Tibial nerve (tissue), 4 donors: ENCODE data around the gene NDN. TPM values are rescaled to one million over a fixed set of nuclear protein-coding genes. Genes with fewer than 3 reads are reported as not detected.
"Not testable (repeated sequence)": the region's sequence is repeated elsewhere in the genome, so short reads cannot be mapped to it uniquely, and the experiment has no call there.

ENCODE experiments used
- DNase-seq, 2 donors: peaks; one replicate each; pipeline ENCODE4 v3.0.0-alpha.2; 2019; ENCODE audit warnings: low spot score in 2 of 2
- H3K27ac ChIP-seq, 4 donors: fragments of 200-600 bp; sonication (generic) in 3 of 4; one replicate each; pipeline ENCODE4 v1.5.1; 2017 to 2019; ENCODE audit warnings: mild to moderate bottlenecking in 1 of 4
- H3K27me3 ChIP-seq, 2 donors: fragments of 200-600 bp; sonication (generic) in 1 of 2; one replicate each; pipeline versions ENCODE4 v1.5.1 to v1.6.0; 2017 to 2019
- H3K36me3 ChIP-seq, 3 donors: fragments of 200-600 bp; sonication (generic); one replicate each; pipeline ENCODE4 v1.5.1; 2018 to 2019
- H3K4me1 ChIP-seq, 4 donors: fragments of 200-600 bp; sonication (generic) in 3 of 4; one replicate each; pipeline ENCODE4 v1.5.1; 2017 to 2019
- H3K4me3 ChIP-seq, 4 donors: fragments of 200-600 bp; sonication (generic) in 3 of 4; one replicate each; pipeline ENCODE4 v1.5.1; 2017 to 2019; ENCODE audit warnings: mild to moderate bottlenecking in 1 of 4, moderate library complexity in 1 of 4
- H3K9me3 ChIP-seq, 4 donors: fragments of 200-600 bp; sonication (generic) in 3 of 4; one replicate each; pipeline ENCODE4 v1.5.1; 2017 to 2019
- CTCF ChIP-seq, 5 experiments: fragments of 200-600 bp in 3 of 5; fragments of 450-650 bp in 2 of 5; sonication (generic) in 3 of 5; IDR thresholded peaks; one replicate each; pipeline ENCODE4 v1.5.1; 2016 to 2019; ENCODE audit warnings: antibody characterized with exemption in 5 of 5, mild to moderate bottlenecking in 3 of 5, moderate library complexity in 2 of 5
- EP300 ChIP-seq, 2 donors: sonication (generic); formaldehyde crosslinking; IDR thresholded peaks; one replicate each; pipeline ENCODE4 v1.6.1; 2017; ENCODE audit warnings: antibody characterized with exemption in 2 of 2, mild to moderate bottlenecking in 1 of 2
- POLR2A ChIP-seq, 2 donors: fragments of 450-650 bp; IDR thresholded peaks; one replicate each; pipeline ENCODE4 v1.6.1; 2017; ENCODE audit warnings: antibody characterized with exemption in 2 of 2, mild to moderate bottlenecking in 2 of 2, moderate library complexity in 2 of 2
- WGBS, 2 donors: methylation state at CpG; one replicate each; pipeline ENCODE4 v1.1.5; 2018; 5-methylcytosine and 5-hydroxymethylcytosine counted together
- total RNA-seq, 4 donors: library from RNA; depleted of rRNA; stranded (reverse); fragments of >200 nt; gene quantifications; one replicate each; pipeline ENCODE4 v1.1.0, GENCODE V29; 2016

NDN gene
- 100 to 1,000 TPM in 3 of 4 donors, 10 to 100 TPM in 1; 71.7 to 147 (median 107) TPM for total RNA-seq

- Histone ChIP-seq H3K9me3 (peaks cover 0 to 3% (median 0%) of the 10 kb centered on the region in 4 donors), H3K36me3 (no peaks in the 10 kb centered on the region), H3K27me3 (no peaks in the 10 kb centered on the region), H3K4me3 (peak within 1 kb of the TSS; percentile 17 to 64 (median 42)), H3K27ac (peak within 1 kb of the TSS in 1 of 4 donors; percentile 54), H3K4me1 (peaks cover 0 to 13% (median 0%) of the 10 kb centered on the region in 4 donors)
- no peak for DNase-seq
- TF ChIP-seq POLR2A (IDR thresholded peaks at IDR 0.05), result no peak
- no peak for TF ChIP-seq CTCF (IDR thresholded peaks at IDR 0.05)
- peak in 1 of 2 donors; percentile 27 for TF ChIP-seq EP300 (IDR thresholded peaks at IDR 0.05)
- WGBS, 2 donors, result 34% methylated on average over 37 of the region's 38 CpGs; no CpG with 5 or more reads in 1 of the 2 donors
Measured at GRCh38 chr15:23687143-23687470, at the start of gene NDN. NDN (minus strand) TSS chr15:23687305; CDS start chr15:23687217, 88 bp downstream.

- Histone ChIP-seq H3K4me1 (no peaks in the 10 kb centered on the region), H3K27ac (no peak overlapping the region), H3K9me3 (no peaks in the 10 kb centered on the region), H3K4me3 (no peak overlapping the region), H3K27me3 (no peaks in the 10 kb centered on the region), H3K36me3 (no peaks in the 10 kb centered on the region)
- no peak for TF ChIP-seq POLR2A (IDR thresholded peaks at IDR 0.05)
- no peak for TF ChIP-seq EP300 (IDR thresholded peaks at IDR 0.05)
- TF ChIP-seq CTCF (IDR thresholded peaks at IDR 0.05), result no peak
- WGBS, 2 donors, result 54 to 55% methylated on average over 5 of the region's 5 CpGs
- no peak for DNase-seq
Measured at GRCh38 chr15:23736033-23736673, 49.0 kb upstream of the NDN start.

- no peaks in the 10 kb centered on the region for H3K27me3 ChIP-seq
- no peak overlapping the region for H3K4me3 ChIP-seq
- no peaks in the 10 kb centered on the region for H3K4me1 ChIP-seq
- DNase-seq, result no peak
- TF ChIP-seq CTCF (IDR thresholded peaks at IDR 0.05), result no peak
- TF ChIP-seq EP300 (IDR thresholded peaks at IDR 0.05), result no peak
- TF ChIP-seq POLR2A (IDR thresholded peaks at IDR 0.05), result no peak
- H3K36me3 ChIP-seq, result no peaks in the 10 kb centered on the region
- peaks cover 0 to 2% (median 0%) of the 10 kb centered on the region in 4 donors for H3K9me3 ChIP-seq
- H3K27ac ChIP-seq, result no peak overlapping the region
- 67 to 69% methylated on average over 4 of the region's 4 CpGs for WGBS, 2 donors
Measured at GRCh38 chr15:23734862-23735261, 47.8 kb upstream of the NDN start.

- H3K4me1 ChIP-seq, H3K9me3 ChIP-seq, H3K27ac ChIP-seq, DNase-seq, H3K36me3 ChIP-seq, H3K27me3 ChIP-seq, H3K4me3 ChIP-seq: not testable (repeated sequence)
- 82 to 92% methylated on average over 22 to 28 of the region's 28 CpGs for WGBS, 2 donors
Measured at GRCh38 chr15:23713874-23714656, 27.0 kb upstream of the NDN start.

- TF ChIP-seq CTCF (IDR thresholded peaks at IDR 0.05), result no peak
- TF ChIP-seq POLR2A (IDR thresholded peaks at IDR 0.05), result no peak
- H3K27me3 ChIP-seq, result no peaks in the 10 kb centered on the region
- H3K36me3 ChIP-seq, result no peaks in the 10 kb centered on the region
- no peaks in the 10 kb centered on the region for H3K4me1 ChIP-seq
- 52 to 61% methylated on average over 1 of the region's 1 CpG for WGBS, 2 donors
- DNase-seq, result no peak
- H3K9me3 ChIP-seq, result peaks cover 0 to 5% (median 0%) of the 10 kb centered on the region in 4 donors
- H3K4me3 ChIP-seq, result no peak overlapping the region
- no peak overlapping the region for H3K27ac ChIP-seq
Measured at GRCh38 chr15:23708332-23708731, 21.2 kb upstream of the NDN start.
